Measurements from ENCODE around the gene PIGP.
"Not testable (repeated sequence)": the region's sequence is repeated elsewhere in the genome, so short reads cannot be mapped to it uniquely, and the experiment has no call there.

The PIGP gene

DNA sequence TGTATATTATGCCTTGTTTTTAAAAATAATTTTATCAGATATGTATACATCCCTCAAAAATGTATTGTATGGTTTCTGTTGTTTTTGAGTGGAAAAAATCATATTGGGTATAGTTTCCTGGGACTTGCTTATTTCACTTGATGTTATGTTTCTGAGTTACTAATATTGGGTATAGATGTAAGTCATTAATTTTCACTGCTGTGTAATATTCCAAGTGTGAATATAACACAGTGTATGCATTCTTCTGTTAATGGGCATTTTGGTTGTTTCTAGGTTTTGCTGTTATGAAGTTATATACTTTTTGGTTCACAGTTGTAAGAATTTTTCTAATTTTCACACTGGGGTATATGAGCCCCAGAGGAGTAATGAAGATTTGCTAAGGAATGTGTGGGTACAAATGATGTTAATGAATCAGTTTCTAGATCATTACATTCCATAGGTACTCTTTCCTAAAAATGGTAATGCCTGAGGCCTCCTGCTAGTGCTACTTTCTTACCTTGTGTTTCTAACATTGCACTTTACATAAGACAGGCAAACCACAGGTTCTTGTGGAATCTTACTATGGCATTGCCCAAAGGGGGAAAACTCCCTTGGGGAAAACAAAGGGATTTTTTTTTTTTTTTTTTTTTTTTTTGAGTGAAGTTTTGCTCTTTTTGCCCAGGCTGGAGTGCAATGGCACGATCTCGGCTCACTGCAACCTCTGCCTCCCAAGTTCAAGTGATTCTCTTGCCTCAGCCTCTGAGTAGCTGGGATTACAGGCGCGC, 3.4 kb upstream of the PIGP start:
- in situ Hi-C loops (cut with MboI; ENCODE audit: low sequenced_read_pairs) = no loop called here

DNA sequence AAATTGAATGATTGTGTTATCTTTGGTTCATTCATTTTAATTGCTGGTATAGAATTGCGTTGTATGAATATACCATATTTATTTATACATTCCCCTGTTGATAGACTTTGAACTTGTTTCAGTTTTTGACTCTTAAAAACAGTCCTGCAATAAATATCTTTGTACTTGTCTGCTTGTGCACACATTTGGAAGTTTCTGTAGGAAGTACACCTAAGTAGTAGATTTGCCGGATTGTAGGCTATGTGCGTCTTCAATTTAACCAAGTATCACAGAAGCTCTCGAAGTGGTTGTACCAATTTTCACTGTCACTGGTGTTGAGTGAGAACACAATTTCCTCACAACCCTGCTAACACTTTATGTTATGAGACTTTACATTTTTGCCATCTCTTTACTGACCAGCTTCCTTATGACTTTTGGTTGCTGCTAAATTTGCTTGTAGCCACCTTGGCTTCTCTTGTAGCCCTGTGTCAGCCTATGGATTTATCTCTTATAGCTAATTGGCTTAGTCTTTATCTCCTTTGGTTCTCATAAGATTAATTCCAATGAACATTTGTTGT, 2.4 kb upstream of the PIGP start:
- in situ Hi-C loops (cut with MboI; ENCODE audit: low sequenced_read_pairs) = no loop called here

GRCh38 chr21:37074546-37074945, 1.7 kb upstream of the PIGP start:
- in situ Hi-C loops (cut with MboI; ENCODE audit: low sequenced_read_pairs) = no loop called here

DNA sequence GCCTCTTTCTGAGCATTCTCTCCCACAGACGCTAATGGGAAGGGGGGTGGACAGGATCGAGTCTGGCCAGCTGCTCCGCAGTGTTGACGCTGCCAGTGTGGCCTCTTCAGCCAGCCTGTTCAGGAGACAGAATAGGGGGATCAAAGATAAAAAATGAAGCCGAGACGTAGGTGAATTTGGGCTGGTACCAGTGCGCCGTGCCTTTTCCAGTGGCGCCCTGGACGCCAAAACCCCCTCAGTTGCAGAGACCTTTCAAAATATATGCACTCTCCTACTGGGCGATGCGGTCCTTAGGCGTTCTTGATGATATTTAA, 1.3 kb upstream of the PIGP start:
- in situ Hi-C loops (cut with MboI; ENCODE audit: low sequenced_read_pairs) = no loop called here

DNA sequence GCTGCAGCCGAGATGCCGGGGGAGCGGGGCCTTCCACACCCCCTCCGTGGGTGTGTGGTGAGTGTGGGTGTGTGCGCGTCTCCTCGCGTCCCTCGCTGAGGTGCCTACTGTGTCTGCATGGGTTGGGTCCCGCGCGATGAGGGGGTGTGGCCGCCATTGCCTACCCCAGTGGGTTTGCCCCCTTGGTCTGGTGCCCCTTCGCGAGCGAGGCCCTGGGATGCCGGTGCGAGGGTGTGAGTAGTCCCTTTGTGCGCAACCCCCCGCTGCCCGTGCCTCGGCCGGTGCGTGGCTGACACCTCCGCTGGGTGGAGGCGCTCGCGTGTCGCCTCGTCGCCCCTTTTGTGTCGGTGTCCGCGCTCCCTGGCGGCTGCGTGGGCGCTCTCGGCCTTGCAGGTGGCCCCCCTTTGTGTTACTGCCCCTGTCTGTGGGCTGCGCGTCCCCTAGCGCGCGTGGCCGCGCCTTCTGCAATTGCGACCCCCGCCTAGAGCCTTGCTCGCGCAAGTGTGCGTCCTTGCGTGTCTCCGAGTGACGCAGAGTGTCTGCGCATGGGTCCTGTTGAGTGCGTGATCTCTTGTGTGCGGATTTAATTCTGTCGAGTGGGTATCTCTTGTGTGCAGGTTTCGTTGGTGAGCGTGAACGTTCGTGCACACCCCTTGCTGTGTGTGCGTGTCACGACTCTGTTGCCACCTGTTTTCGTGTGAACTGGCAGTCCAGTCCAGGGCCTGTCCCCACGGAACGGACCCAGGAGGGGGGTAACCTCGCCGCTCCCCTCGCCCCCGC, 736 bp upstream of the PIGP start:
- in situ Hi-C loops (cut with MboI; ENCODE audit: low sequenced_read_pairs) = no loop called here

DNA sequence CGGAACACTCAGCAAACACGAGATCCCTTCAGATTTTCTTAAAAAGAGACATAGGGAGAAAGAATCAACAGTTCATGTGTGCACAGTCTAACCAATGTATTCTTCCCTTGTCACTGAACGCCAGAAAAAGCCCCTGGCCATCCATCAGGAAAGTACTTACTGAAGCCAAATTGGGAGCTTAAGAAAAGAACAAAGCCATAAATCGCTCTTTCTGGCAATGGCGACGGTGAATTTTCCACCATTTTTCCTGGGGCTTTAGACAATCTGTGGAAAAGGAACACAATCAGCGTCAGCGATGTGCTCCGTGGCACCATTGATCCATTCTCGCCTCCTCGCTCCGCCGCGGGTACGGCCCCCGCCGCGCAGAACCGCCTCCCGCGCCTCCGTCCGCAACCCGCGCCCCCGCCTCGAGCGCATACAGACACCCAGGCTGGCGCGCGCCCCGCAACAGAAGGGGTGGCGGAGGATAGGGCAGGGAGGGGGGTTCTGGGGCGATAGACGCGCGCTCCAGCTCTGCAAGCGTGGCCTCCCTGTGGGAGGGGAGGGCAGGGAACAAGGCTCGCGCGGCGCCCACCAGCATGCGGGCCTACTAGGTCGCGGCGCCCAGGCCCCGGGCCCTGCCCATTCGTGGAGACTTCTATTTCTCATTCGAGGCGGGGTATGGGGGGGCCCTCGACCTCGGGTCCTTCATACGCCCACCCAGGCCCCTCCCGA, 440 bp downstream of the PIGP start:
- in situ Hi-C loops (cut with MboI; ENCODE audit: low sequenced_read_pairs) = no loop called here

DNA sequence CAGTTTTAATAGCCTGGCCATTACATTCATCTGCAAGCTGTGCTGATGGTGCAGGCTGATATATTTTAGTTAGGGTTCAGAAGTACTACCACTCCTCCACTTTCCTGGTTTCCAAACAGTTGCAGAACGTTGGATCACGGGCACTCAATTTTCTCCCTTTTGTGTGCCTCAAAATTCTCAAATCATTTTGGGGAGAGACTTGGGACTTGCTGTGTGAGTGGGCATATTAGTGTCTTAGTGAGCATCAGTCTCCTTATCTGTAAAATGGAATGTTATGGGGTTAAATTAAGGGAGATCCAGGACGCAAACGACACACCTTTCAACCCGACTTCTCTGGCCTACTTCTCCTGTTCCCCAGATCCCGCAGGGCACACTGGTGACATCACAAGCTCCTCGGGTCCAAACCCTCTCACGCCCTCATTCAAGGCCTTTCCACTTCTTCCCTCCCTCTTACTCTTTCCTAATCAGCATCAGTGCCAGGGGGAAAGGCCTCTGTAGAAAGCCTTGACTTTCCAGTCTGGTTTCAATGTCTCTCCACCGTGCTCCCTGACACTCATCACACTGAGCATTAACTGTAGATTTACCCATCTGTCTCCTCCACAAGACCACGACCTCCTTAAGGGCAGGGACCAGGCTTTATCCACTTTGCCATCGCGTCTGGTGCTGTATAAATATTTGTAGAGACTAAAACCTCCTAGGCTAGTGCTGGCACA, 1.2 kb downstream of the PIGP start:
- in situ Hi-C loops (cut with MboI; ENCODE audit: low sequenced_read_pairs) = no loop called here

GRCh38 chr21:37065561-37066177, 7.2 kb downstream of the PIGP start:
- in situ Hi-C loops (cut with MboI; ENCODE audit: low sequenced_read_pairs) = no loop called here

DNA sequence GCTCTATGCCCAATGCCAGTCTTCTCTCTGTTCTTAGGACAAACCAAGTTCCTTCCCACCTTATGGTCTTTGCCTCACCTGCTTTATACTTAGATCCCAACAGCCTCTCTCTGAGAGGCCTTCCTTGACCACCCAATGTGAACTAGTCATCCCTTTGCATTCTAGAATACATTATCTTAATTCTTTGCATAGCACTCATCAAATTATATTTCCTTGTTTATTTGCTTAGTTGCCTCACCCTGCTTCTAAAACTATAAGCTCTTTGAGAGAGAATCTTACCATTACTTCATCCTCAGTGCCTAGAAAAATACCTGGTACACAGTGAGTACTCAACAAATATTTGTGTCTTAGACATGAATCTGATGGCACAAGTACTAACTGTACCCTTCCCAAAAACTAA, 8.0 kb downstream of the PIGP start:
- in situ Hi-C loops (cut with MboI; ENCODE audit: low sequenced_read_pairs) = no loop called here

GRCh38 chr21:37063433-37063832, 9.4 kb downstream of the PIGP start:
- in situ Hi-C loops (cut with MboI; ENCODE audit: low sequenced_read_pairs) = no loop called here

DNA sequence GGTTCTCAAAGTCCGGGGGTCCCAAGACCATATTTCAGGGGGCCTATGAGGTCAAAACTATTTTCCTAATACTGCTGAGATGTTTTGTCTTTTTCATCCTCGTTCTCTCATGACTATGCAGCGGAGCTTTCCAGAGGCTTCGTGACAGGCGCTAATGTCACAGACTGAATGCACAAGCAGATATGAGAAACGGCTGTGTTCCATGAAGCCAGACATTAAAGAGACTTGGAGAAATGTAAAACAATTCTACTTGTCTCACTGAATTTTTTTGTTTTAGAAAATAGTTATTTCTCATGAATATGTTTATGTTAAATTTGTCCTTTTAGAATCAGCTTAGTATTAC, 10.3 kb downstream of the PIGP start:
- in situ Hi-C loops (cut with MboI; ENCODE audit: low sequenced_read_pairs) = no loop called here

DNA sequence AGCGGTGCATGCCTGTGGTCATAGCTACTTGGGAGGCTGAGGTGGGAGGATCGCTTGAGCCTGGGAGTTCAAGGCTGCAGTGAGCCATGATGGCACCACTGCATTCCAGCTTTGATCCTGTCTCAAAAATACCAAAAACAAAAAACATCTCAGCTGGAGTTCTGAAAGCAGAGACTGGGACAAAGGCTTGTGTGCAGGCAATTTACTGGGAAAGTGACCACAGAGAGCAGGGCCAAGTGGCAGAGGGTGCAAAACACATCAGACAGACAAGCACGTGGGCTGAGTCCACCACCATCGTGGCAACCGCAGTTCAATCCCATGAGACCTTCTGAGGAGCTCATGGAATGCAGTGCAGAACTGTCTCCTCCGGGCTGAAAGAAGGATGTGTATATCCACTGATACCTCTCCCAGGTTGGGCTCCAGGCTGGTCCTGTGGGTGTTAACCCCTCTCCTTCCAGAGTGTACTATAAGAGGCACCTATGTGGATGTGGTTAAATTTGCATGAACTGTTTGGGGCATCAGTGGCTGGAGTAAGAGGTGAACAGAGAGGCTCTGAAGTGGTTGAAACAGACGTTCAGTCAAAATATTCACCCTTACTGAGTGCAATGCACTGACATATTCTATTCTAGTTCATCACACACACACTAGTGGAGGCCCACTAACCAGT, 10.8 kb downstream of the PIGP start:
- in situ Hi-C loops (cut with MboI; ENCODE audit: low sequenced_read_pairs) = no loop called here

DNA sequence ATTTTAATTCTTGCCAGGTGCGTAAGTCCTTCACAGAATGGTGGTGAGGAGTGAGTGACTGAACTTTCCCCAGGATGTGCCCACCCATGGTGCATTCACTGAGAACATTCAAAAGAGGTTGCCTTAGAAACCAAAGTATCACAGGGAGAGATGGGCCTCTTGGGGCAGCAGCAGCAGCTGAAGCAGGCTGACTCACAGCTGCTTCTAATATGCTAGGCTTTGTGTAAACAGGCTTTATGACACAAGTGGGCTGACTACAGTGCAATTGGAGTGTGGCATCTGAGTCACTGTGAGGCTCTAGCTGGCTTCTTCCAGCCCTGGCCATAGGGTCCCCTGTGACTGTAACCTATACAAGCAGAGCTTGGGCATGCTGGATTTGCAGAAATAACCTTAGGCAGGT, 12.6 kb downstream of the PIGP start:
- in situ Hi-C loops (cut with MboI; ENCODE audit: low sequenced_read_pairs) = no loop called here

GRCh38 chr21:37059181-37059580, 13.7 kb downstream of the PIGP start:
- in situ Hi-C loops (cut with MboI; ENCODE audit: low sequenced_read_pairs) = no loop called here

DNA sequence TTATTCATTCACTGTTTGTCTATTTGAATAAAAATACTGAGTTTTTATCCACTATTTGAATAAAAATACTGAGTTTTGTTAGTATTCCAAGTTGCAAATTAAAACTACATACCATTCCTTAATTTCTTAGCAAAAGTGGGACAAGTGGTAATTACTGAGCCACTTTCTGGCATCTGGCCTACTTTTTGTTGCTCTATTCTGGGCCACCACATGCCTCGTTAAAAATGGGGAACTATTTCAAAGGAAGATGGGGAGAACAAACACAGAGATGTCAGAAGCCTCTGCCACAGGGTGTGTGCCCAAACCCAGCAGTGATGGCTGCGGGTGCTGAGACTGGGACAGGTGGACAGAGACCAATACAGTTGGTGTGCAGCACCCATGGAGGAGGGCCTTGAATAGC, 14.6 kb downstream of the PIGP start:
- in situ Hi-C loops (cut with MboI; ENCODE audit: low sequenced_read_pairs) = no loop called here

DNA sequence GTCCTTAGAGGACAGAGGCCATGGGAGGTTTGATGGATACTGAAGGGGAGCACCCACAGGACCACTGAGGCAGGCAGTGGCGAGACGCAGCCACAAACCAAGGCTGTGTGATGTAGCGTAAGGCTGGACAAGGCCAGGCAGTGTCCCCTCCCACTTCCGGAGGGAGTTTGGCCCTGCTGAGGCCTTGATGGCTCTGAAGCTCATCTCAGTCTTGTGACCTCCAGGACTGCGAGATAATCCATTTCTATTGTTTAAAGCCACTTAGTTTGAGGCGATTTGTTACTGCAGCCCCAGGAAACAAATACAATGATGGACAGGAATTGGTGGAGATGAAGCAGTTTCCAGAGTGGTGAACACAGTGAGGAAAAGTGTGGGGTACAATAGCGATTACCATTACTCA, 15.3 kb downstream of the PIGP start:
- in situ Hi-C loops (cut with MboI; ENCODE audit: low sequenced_read_pairs) = no loop called here

DNA sequence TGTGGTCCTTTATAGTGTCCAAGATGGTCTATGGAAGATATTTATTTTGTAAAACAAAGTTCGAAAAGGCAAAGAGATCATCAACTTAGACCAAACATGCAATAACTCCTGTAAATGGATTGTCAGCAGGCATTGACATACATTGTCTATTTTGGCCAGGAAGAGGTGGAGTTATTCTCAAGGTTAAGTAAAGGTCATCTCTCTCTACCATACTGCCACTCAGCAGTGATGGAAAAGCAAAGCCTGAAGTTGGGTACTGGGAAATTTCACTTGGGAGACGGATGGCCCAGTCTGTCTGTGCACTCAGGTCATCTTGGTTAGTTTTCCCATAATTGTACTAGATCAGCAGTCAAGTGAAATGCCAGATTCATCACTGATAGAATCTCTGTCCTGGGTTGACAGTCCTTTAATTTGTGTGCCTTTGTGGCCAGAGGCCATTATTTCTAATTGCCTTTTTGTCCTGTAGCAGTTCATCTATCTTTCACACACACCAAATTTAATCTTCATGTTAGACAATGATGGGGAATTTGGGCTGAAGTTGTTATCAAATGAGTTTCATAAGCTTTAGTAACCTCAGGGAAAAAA, 17.5 kb downstream of the PIGP start:
- in situ Hi-C loops (cut with MboI; ENCODE audit: low sequenced_read_pairs) = no loop called here

GRCh38 chr21:37049741-37050140, 23.1 kb downstream of the PIGP start:
- in situ Hi-C loops (cut with MboI; ENCODE audit: low sequenced_read_pairs) = not testable (repeated sequence)

DNA sequence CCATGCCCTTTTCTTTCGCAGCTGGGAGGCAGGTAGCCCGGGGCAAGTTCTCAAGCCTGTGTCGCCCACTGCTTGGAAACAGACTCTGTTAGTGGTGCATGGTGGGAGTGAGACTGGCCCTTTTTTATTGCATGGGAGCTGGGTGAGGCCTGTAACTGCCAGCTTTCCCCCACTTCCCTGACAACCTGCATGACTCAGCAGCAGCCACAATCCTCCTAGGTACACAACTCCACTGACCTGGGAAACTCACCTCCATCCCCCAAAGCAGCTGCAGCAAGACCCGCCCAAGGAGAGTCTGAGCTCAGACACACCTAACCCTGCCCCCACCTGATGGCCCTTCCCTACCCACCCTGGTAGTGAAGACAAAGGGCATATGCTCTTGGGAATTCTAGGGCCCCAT, 25.8 kb downstream of the PIGP start:
- in situ Hi-C loops (cut with MboI; ENCODE audit: low sequenced_read_pairs) = no loop called here

DNA sequence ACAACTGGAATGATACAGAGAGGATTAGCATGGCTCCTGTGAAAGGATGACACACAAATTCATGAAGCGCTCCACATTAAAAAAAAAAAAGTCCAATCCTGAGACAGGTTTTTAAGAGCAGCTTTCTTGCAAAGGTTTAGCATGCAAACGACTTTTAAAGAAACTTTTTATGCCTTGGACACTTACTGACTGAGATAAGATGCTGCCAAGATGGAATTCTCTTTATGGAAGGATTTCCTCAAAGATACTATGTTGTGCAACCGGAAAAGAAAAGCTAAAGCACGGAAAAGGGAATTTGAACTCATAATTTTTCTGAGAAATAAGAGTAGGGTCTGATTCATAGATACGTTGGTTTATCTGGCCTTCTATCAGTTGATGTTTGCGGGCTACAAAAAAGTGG, 27.3 kb downstream of the PIGP start:
- in situ Hi-C loops (cut with MboI; ENCODE audit: low sequenced_read_pairs) = no loop called here
